ENCODE results near the gene MYRFL. TPM values are rescaled to one million over a fixed set of nuclear protein-coding genes. Genes with fewer than 3 reads are reported as not detected.

The MYRFL gene
- polyA plus RNA-seq, 1 donor from 2014 or later = not detected

- no peak overlapping the region for H3K9ac ChIP-seq (ENCODE audit: low read length)
- H3K27ac ChIP-seq (ENCODE audit: low read length) = no peak overlapping the region
- H3F3A ChIP-seq (ENCODE audit: insufficient read depth, low read length, poor library complexity, severe bottlenecking) = no peaks in the 10 kb centered on the region
- no peaks in the 10 kb centered on the region for H3K9me2 ChIP-seq (ENCODE audit: insufficient read depth, low read length)
- H3K4me2 ChIP-seq (ENCODE audit: low read length) = no peak overlapping the region
- no peak overlapping the region for H3K4me3 ChIP-seq (ENCODE audit: low read length)
- H3K9me3 ChIP-seq (ENCODE audit: low read length) = no peaks in the 10 kb centered on the region
- no peaks in the 10 kb centered on the region for H4K20me1 ChIP-seq (ENCODE audit: insufficient read depth)
- TF ChIP-seq RAD21 (conservative IDR thresholded peaks at IDR 0.05) (no peak), SMC3 (conservative IDR thresholded peaks at IDR 0.05; ENCODE audit: poor library complexity) (no peak), MXI1 (conservative IDR thresholded peaks at IDR 0.05; ENCODE audit: poor library complexity, severe bottlenecking) (no peak), EZH2 (IDR thresholded peaks at IDR 0.05; ENCODE audit: borderline replicate concordance, insufficient read depth, low read length, poor library complexity, severe bottlenecking) (no peak), CTCF (IDR thresholded peaks at IDR 0.05; ENCODE audit: poor library complexity, severe bottlenecking) (no peak), TAF1 (IDR thresholded peaks at IDR 0.05; ENCODE audit: low read depth) (no peak), POLR2AphosphoS5 (IDR thresholded peaks at IDR 0.05) (no peak), REST (IDR thresholded peaks at IDR 0.05; ENCODE audit: borderline replicate concordance) (no peak), EP300 (conservative IDR thresholded peaks at IDR 0.05; ENCODE audit: poor library complexity, severe bottlenecking) (no peak)
- H3K36me3 ChIP-seq (ENCODE audit: insufficient read depth, low read length) = no peaks in the 10 kb centered on the region
- H2AFZ ChIP-seq (ENCODE audit: low read depth, low read length) = no peak overlapping the region
- no peaks in the 10 kb centered on the region for H3K79me2 ChIP-seq (replicated peaks; ENCODE audit: insufficient read depth, low read length)
- no peaks in the 10 kb centered on the region for H3K27me3 ChIP-seq (ENCODE audit: insufficient read depth, low read depth, low read length)
Observed at GRCh38 chr12:69929125-69929524, 104.1 kb downstream of the MYRFL start.

GRCh38 chr12:69929531-69929930 lies 104.5 kb downstream of the MYRFL start:
- H3K79me2 ChIP-seq (replicated peaks; ENCODE audit: insufficient read depth, low read length) = no peaks in the 10 kb centered on the region
- H3K4me2 ChIP-seq (ENCODE audit: low read length) = no peak overlapping the region
- no peaks in the 10 kb centered on the region for H3F3A ChIP-seq (ENCODE audit: insufficient read depth, low read length, poor library complexity, severe bottlenecking)
- H3K27me3 ChIP-seq (ENCODE audit: insufficient read depth, low read depth, low read length) = no peaks in the 10 kb centered on the region
- no peaks in the 10 kb centered on the region for H3K36me3 ChIP-seq (ENCODE audit: insufficient read depth, low read length)
- H3K9ac ChIP-seq (ENCODE audit: low read length) = no peak overlapping the region
- no peak overlapping the region for H3K4me3 ChIP-seq (ENCODE audit: low read length)
- H3K27ac ChIP-seq (ENCODE audit: low read length) = no peak overlapping the region
- H2AFZ ChIP-seq (ENCODE audit: low read depth, low read length) = no peak overlapping the region
- H4K20me1 ChIP-seq (ENCODE audit: insufficient read depth) = no peaks in the 10 kb centered on the region
- H3K9me3 ChIP-seq (ENCODE audit: low read length) = no peaks in the 10 kb centered on the region
- no peaks in the 10 kb centered on the region for H3K9me2 ChIP-seq (ENCODE audit: insufficient read depth, low read length)
- TF ChIP-seq POLR2AphosphoS5 (IDR thresholded peaks at IDR 0.05) = no peak
- TF ChIP-seq SMC3 (conservative IDR thresholded peaks at IDR 0.05; ENCODE audit: poor library complexity) = no peak
- TF ChIP-seq CTCF (IDR thresholded peaks at IDR 0.05; ENCODE audit: poor library complexity, severe bottlenecking) = no peak
